NCI-H1092 (cell line): Measurements from ENCODE around the gene FUT3.
"Not testable (repeated sequence)": the region's sequence is repeated elsewhere in the genome, so short reads cannot be mapped to it uniquely, and the experiment has no call there.

ENCODE experiments used
- DNase-seq: peaks from one replicate; lab custom pipeline; 2025; lab: John Stamatoyannopoulos, UW

Gene FUT3

GRCh38 chr19:5847846-5848245 is 3.4 kb downstream of the FUT3 start:
- DNase-seq, result not testable (repeated sequence)

- DNase-seq, result no peak
These were observed 6.5 kb downstream of the FUT3 start for GRCh38 chr19:5844456-5845433.

GRCh38 chr19:5843295-5843927 is 7.8 kb downstream of the FUT3 start:
- DNase-seq, result no peak

GRCh38 chr19:5841735-5842111 is 9.5 kb downstream of the FUT3 start:
- not testable (repeated sequence) for DNase-seq

- no peak for DNase-seq
These were observed 11.9 kb downstream of the FUT3 start, which contains the start of gene FUT6 for GRCh38 chr19:5839065-5840017. Gene FUT6, minus strand, starts transcription at chr19:5839702. Its CDS starts 7,135 bp downstream, at chr19:5832567.

- no peak for DNase-seq
These were observed 12.7 kb downstream of the FUT3 start for GRCh38 chr19:5838353-5839064.

- DNase-seq, result no peak
These were observed 13.4 kb downstream of the FUT3 start for GRCh38 chr19:5837761-5838352.

GRCh38 chr19:5832527-5833216 is 18.6 kb downstream of the FUT3 start:
- no peak for DNase-seq

- no peak for DNase-seq
These were observed 19.2 kb downstream of the FUT3 start for GRCh38 chr19:5832061-5832460.

GRCh38 chr19:5831159-5831558 is 20.1 kb downstream of the FUT3 start:
- no peak for DNase-seq

GRCh38 chr19:5829567-5830310 is 21.5 kb downstream of the FUT3 start:
- DNase-seq, result no peak

GRCh38 chr19:5828661-5829566 is 22.3 kb downstream of the FUT3 start:
- DNase-seq, result peak; percentile 84

GRCh38 chr19:5827891-5828660 is 23.2 kb downstream of the FUT3 start:
- DNase-seq, result peak; percentile 87

- DNase-seq, result no peak
These were observed 23.8 kb downstream of the FUT3 start for GRCh38 chr19:5827342-5827890.

- DNase-seq, result peak; percentile 79
These were observed 24.5 kb downstream of the FUT3 start for GRCh38 chr19:5826531-5827341.

- DNase-seq, result no peak
These were observed 26.1 kb downstream of the FUT3 start for GRCh38 chr19:5825178-5825577.

- no peak for DNase-seq
These were observed 26.5 kb downstream of the FUT3 start for GRCh38 chr19:5824751-5825150.
